Measurements from ENCODE around the gene ABHD17C. TPM values are rescaled to one million over a fixed set of nuclear protein-coding genes. Genes with fewer than 3 reads are reported as not detected.
A peak's percentile ranks its signal among the peaks of the same experiment; 100 is the strongest.

Gene ABHD17C
- total RNA-seq, 2 donors from 2014 or later, result 20.9 to 21.5 TPM

DNA sequence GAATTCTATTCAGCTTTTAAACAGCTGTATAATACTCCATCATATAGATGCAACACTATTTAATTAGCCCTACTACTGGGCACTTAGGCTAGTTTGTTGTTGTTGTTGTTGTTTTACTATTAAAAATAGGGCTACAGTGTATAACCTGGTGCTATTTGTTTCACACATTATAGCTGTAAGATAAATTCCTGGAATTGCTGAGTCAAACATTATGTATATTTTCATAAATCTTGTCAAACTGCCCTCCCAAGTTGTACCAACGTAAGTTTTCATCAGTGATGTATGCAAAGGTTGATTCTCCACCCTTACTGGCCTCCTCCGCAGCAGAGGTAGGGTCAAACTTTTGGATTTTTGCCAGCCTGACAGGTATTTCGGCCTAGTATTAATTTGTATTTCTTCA lies 80.2 kb downstream of the ABHD17C start:
- Mint-ChIP-seq H3K36me3 (ENCODE audit: low read depth) (no peaks in the 10 kb centered on the region), H3K27ac (no peak overlapping the region), H3K4me3 (no peak overlapping the region), H3K27me3 (ENCODE audit: insufficient read depth) (peaks cover 34% of the 10 kb centered on the region), H3K4me1 (peaks cover 7% of the 10 kb centered on the region), H3K9me3 (no peaks in the 10 kb centered on the region)
- H3K27me3 ChIP-seq (ENCODE audit: control insufficient read depth, insufficient read depth, low read length, poor library complexity, severe bottlenecking), result peaks cover 36% of the 10 kb centered on the region
- WGBS, 2 experiments (ENCODE audit: insufficient coverage in 1 of 2, insufficient read length in 1 of 2), result 95 to 100% methylated on average over 1 to 3 of the region's 3 CpGs
- H3K9me3 ChIP-seq (ENCODE audit: control insufficient read depth, low read length), result no peaks in the 10 kb centered on the region
- DNase-seq, result no peak
- TF ChIP-seq, protein P1, sequence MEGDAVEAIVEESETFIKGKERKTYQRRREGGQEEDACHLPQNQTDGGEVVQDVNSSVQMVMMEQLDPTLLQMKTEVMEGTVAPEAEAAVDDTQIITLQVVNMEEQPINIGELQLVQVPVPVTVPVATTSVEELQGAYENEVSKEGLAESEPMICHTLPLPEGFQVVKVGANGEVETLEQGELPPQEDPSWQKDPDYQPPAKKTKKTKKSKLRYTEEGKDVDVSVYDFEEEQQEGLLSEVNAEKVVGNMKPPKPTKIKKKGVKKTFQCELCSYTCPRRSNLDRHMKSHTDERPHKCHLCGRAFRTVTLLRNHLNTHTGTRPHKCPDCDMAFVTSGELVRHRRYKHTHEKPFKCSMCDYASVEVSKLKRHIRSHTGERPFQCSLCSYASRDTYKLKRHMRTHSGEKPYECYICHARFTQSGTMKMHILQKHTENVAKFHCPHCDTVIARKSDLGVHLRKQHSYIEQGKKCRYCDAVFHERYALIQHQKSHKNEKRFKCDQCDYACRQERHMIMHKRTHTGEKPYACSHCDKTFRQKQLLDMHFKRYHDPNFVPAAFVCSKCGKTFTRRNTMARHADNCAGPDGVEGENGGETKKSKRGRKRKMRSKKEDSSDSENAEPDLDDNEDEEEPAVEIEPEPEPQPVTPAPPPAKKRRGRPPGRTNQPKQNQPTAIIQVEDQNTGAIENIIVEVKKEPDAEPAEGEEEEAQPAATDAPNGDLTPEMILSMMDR (conservative IDR thresholded peaks at IDR 0.05), result no peak
- H3K27ac ChIP-seq (ENCODE audit: low read depth, low read length), result no peak overlapping the region
- no peaks in the 10 kb centered on the region for H3K4me1 ChIP-seq (ENCODE audit: control insufficient read depth, insufficient read depth, low read length)
- H3K4me3 ChIP-seq (ENCODE audit: low read length), result no peak overlapping the region
- no peak overlapping the region for H3K9ac ChIP-seq (ENCODE audit: extremely low read depth, low read length, poor library complexity, severe bottlenecking)
- no peaks in the 10 kb centered on the region for H3K36me3 ChIP-seq (ENCODE audit: control insufficient read depth, insufficient read depth, low read length)

DNA sequence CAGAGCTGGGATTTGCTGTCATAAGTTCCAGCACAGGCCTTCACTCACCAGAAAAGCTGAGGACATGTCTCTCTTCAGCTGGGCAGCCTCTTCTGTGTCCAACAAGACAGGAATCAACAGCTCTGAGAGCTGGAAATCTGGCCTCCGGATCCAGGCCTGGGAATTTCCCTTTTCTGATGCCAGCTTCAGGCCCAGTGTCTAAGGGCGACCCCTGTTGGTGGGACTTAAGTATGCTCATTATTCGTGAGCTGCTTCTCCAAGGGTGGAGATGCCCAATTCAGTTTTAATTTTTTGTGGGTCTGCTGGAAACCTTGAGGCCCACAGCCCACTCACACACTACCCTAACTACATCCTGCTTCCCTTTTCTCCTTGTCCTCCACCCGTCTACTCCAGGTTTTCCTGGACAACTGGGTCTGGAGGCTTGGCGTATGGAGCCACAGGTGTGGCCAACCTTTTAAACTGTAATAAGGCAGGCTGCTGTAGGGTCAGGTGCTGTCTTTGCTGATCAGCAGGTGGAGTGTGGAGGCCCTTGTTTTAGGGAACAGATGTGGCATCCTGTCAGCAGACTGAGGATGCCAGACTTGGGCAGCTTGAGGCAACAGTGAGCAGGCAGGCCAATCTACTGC lies 81.4 kb downstream of the ABHD17C start:
- TF ChIP-seq, protein P1 (conservative IDR thresholded peaks at IDR 0.05), result peak; percentile 92
- Histone ChIP-seq H3K36me3 (ENCODE audit: control insufficient read depth, insufficient read depth, low read length) (no peaks in the 10 kb centered on the region), H3K9me3 (ENCODE audit: control insufficient read depth, low read length) (no peaks in the 10 kb centered on the region), H3K9ac (ENCODE audit: extremely low read depth, low read length, poor library complexity, severe bottlenecking) (no peak overlapping the region), H3K4me3 (ENCODE audit: low read length) (no peak overlapping the region), H3K27me3 (ENCODE audit: control insufficient read depth, insufficient read depth, low read length, poor library complexity, severe bottlenecking) (peaks cover 48% of the 10 kb centered on the region), H3K4me1 (ENCODE audit: control insufficient read depth, insufficient read depth, low read length) (no peaks in the 10 kb centered on the region), H3K27ac (ENCODE audit: low read depth, low read length) (no peak overlapping the region)
- H3K4me3 Mint-ChIP-seq, result no peak overlapping the region
- DNase-seq, result peak; percentile 88
- no peak overlapping the region for H3K27ac Mint-ChIP-seq
- no peaks in the 10 kb centered on the region for H3K36me3 Mint-ChIP-seq (ENCODE audit: low read depth)
- no peaks in the 10 kb centered on the region for H3K9me3 Mint-ChIP-seq
- H3K27me3 Mint-ChIP-seq (ENCODE audit: insufficient read depth), result peaks cover 41% of the 10 kb centered on the region
- WGBS, 2 experiments (ENCODE audit: insufficient coverage in 1 of 2, insufficient read length in 1 of 2), result 22 to 100% methylated on average over 1 to 5 of the region's 5 CpGs
- H3K4me1 Mint-ChIP-seq, result peaks cover 7% of the 10 kb centered on the region

DNA sequence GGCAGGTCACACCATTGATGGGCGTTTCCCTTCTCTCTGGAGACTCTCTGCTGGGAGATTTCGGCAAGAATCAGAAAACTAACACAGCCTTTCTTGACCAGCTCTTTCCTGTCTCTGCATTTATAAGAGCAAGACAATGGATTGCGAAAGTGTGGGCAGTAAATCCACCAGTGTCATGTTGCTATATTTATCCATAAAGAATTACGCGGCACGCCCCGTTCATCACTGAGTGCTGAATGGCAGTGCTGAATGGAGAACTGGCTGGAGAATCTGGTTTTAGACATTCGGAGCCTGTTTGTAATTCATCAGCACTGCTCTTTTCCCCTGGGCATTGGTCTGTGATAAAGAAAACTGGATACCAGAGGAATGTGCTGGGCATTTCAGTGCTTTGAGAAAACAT lies 82.0 kb downstream of the ABHD17C start:
- H3K4me3 ChIP-seq (ENCODE audit: low read length), result no peak overlapping the region
- Mint-ChIP-seq H3K9me3 (no peaks in the 10 kb centered on the region), H3K27ac (no peak overlapping the region), H3K36me3 (ENCODE audit: low read depth) (no peaks in the 10 kb centered on the region), H3K27me3 (ENCODE audit: insufficient read depth) (peaks cover 46% of the 10 kb centered on the region), H3K4me1 (peaks cover 7% of the 10 kb centered on the region), H3K4me3 (no peak overlapping the region)
- H3K36me3 ChIP-seq (ENCODE audit: control insufficient read depth, insufficient read depth, low read length), result no peaks in the 10 kb centered on the region
- H3K27me3 ChIP-seq (ENCODE audit: control insufficient read depth, insufficient read depth, low read length, poor library complexity, severe bottlenecking), result peaks cover 54% of the 10 kb centered on the region
- no peaks in the 10 kb centered on the region for H3K9me3 ChIP-seq (ENCODE audit: control insufficient read depth, low read length)
- H3K27ac ChIP-seq (ENCODE audit: low read depth, low read length), result no peak overlapping the region
- TF ChIP-seq, protein P1 (conservative IDR thresholded peaks at IDR 0.05), result no peak
- H3K4me1 ChIP-seq (ENCODE audit: control insufficient read depth, insufficient read depth, low read length), result no peaks in the 10 kb centered on the region
- no peak for DNase-seq
- WGBS, 2 experiments (ENCODE audit: insufficient coverage in 1 of 2, insufficient read length in 1 of 2), result 92 to 93% methylated on average over 8 of the region's 8 CpGs
- no peak overlapping the region for H3K9ac ChIP-seq (ENCODE audit: extremely low read depth, low read length, poor library complexity, severe bottlenecking)
